WTC11 (cell line): ENCODE measurements around the gene CEP85L. TPM values are rescaled to one million over a fixed set of nuclear protein-coding genes. Genes with fewer than 3 reads are reported as not detected.

Experiments used
- ATAC-seq: fragments of 200-7000 bp; cut with Tn5 transposase; 2 replicates; pipeline ENCODE4 v1.10.0; 2021; ENCODE audit warnings: mild to moderate bottlenecking, moderate library complexity
- CTCF ChIA-PET: fragments of 300-600 bp; sonication (Branson Sonifier 250); formaldehyde crosslinking; loops from one replicate; lab custom pipeline; 2021; ENCODE audit warnings: antibody characterized with exemption; lab: Charles Lee
- POLR2A ChIA-PET: fragments of 350-600 bp; sonication (Branson Sonifier 250); formaldehyde crosslinking; loops from one replicate; lab custom pipeline; 2021; ENCODE audit warnings: antibody characterized with exemption; lab: Charles Lee
- DNase-seq: peaks from one replicate; pipeline ENCODE4 v3.0.0; 2021; ENCODE audit warnings: low spot score
- H3K27ac Mint-ChIP-seq: 2 replicates; pipeline ENCODE4 v1.8.0; 2021; ENCODE audit warnings: mixed read lengths
- H3K27me3 Mint-ChIP-seq: 2 replicates; pipeline ENCODE4 v1.8.0; 2021; ENCODE audit warnings: low read depth, mild to moderate bottlenecking, moderate library complexity, mixed read lengths
- H3K36me3 Mint-ChIP-seq: 2 replicates; pipeline ENCODE4 v1.8.0; 2021; ENCODE audit warnings: mixed read lengths
- H3K4me1 Mint-ChIP-seq: 2 replicates; pipeline ENCODE4 v1.8.0; 2022; ENCODE audit warnings: mixed read lengths
- H3K4me3 Mint-ChIP-seq: 2 replicates; pipeline ENCODE4 v1.8.0; 2021; ENCODE audit warnings: mild to moderate bottlenecking, moderate library complexity, mixed read lengths
- H3K9me3 Mint-ChIP-seq: 2 replicates; pipeline ENCODE4 v1.8.0; 2021; ENCODE audit warnings: mixed read lengths
- AR ChIP-seq: fragments of 250-450 bp; sonication (Bioruptor Pico); IDR thresholded peaks from 2 replicates; pipeline ENCODE4 v1.9.0; 2021; ENCODE audit warnings: mild to moderate bottlenecking
- ARID4B ChIP-seq: sonication (generic); formaldehyde crosslinking; IDR thresholded peaks from 2 replicates; pipeline ENCODE4 v1.8.0; 2023; ENCODE audit warnings: missing genetic modification reagents, mild to moderate bottlenecking, borderline replicate concordance
- ATF1 ChIP-seq: sonication (generic); formaldehyde crosslinking; IDR thresholded peaks from 2 replicates; pipeline ENCODE4 v1.8.1; 2023; ENCODE audit warnings: mild to moderate bottlenecking, moderate library complexity, missing genetic modification reagents
- CBFB ChIP-seq: sonication (generic); formaldehyde crosslinking; IDR thresholded peaks from 2 replicates; pipeline ENCODE4 v1.8.1; 2022; ENCODE audit warnings: mild to moderate bottlenecking, low read depth, missing genetic modification reagents
- CREB1 ChIP-seq: sonication (generic); formaldehyde crosslinking; IDR thresholded peaks from 2 replicates; pipeline ENCODE4 v1.8.0; 2023; ENCODE audit warnings: mild to moderate bottlenecking, missing genetic modification reagents
- E2F1 ChIP-seq: sonication (generic); formaldehyde crosslinking; IDR thresholded peaks from 2 replicates; pipeline ENCODE4 v1.8.0; 2022; ENCODE audit warnings: mild to moderate bottlenecking, missing genetic modification reagents
- E2F5 ChIP-seq: sonication (generic); formaldehyde crosslinking; IDR thresholded peaks from 2 replicates; pipeline ENCODE4 v1.8.1; 2022; ENCODE audit warnings: mild to moderate bottlenecking, moderate library complexity, missing genetic modification reagents
- FOXJ3 ChIP-seq: sonication (generic); formaldehyde crosslinking; IDR thresholded peaks from 2 replicates; pipeline ENCODE4 v1.9.0; 2021; ENCODE audit warnings: missing genetic modification reagents, mild to moderate bottlenecking, borderline replicate concordance
- FOXP1 ChIP-seq: sonication (generic); formaldehyde crosslinking; IDR thresholded peaks from 2 replicates; pipeline ENCODE4 v1.8.0; 2022; ENCODE audit warnings: missing genetic modification reagents, mild to moderate bottlenecking, moderate library complexity, borderline replicate concordance
- GABPB1 ChIP-seq: sonication (generic); formaldehyde crosslinking; IDR thresholded peaks from 2 replicates; pipeline ENCODE4 v1.8.1; 2023; ENCODE audit warnings: mild to moderate bottlenecking, missing genetic modification reagents
- JUN ChIP-seq: sonication (generic); formaldehyde crosslinking; IDR thresholded peaks from 2 replicates; pipeline ENCODE4 v1.8.0; 2023; ENCODE audit warnings: mild to moderate bottlenecking, missing genetic modification reagents
- MLX ChIP-seq: sonication (generic); formaldehyde crosslinking; IDR thresholded peaks from 2 replicates; pipeline ENCODE4 v1.8.1; 2023; ENCODE audit warnings: mild to moderate bottlenecking, missing genetic modification reagents, moderate library complexity
- NFYB ChIP-seq: sonication (generic); formaldehyde crosslinking; conservative IDR thresholded peaks from 2 replicates; pipeline ENCODE4 v1.8.0; 2022; ENCODE audit warnings: low read depth, missing genetic modification reagents
- SMAD3 ChIP-seq: sonication (generic); formaldehyde crosslinking; IDR thresholded peaks from 2 replicates; pipeline ENCODE4 v1.8.0; 2022; ENCODE audit warnings: missing genetic modification reagents, mild to moderate bottlenecking, borderline replicate concordance
- TP53 ChIP-seq: sonication (generic); formaldehyde crosslinking; IDR thresholded peaks from 2 replicates; pipeline ENCODE4 v1.8.1; 2023; ENCODE audit warnings: mild to moderate bottlenecking, missing genetic modification reagents
- ZNF263 ChIP-seq: sonication (generic); formaldehyde crosslinking; IDR thresholded peaks from 2 replicates; pipeline ENCODE4 v1.8.1; 2022; ENCODE audit warnings: low read depth, mild to moderate bottlenecking, moderate library complexity, missing genetic modification reagents
- ZNF532 ChIP-seq: fragments of 250-450 bp; sonication (Bioruptor Pico); IDR thresholded peaks from 2 replicates; pipeline ENCODE4 v1.9.0; 2021; ENCODE audit warnings: mild to moderate bottlenecking, borderline replicate concordance
- ZSCAN18 ChIP-seq: fragments of 250-450 bp; sonication (Bioruptor Pico); IDR thresholded peaks from 2 replicates; pipeline ENCODE4 v2.1.2; 2022; ENCODE audit warnings: mild to moderate bottlenecking, moderate library complexity
- total RNA-seq: library from RNA; stranded (reverse); gene quantifications from 3 replicates; pipeline ENCODE4 v1.2.3, GENCODE V29; 2021

CEP85L gene
- total RNA-seq, 1 experiment from 2014 or later = 32.5 TPM

- H3K27ac Mint-ChIP-seq = no peak overlapping the region
- H3K9me3 Mint-ChIP-seq = peaks cover 2% of the 10 kb centered on the region; the same call in 1 of the 2 replicates
- no peaks in the 10 kb centered on the region for H3K27me3 Mint-ChIP-seq
- DNase-seq = no peak
- ChIA-PET CTCF (no interaction called here), POLR2A (no interaction called here)
- no peak for ATAC-seq
- no peak overlapping the region for H3K4me3 Mint-ChIP-seq
- H3K4me1 Mint-ChIP-seq = no peaks in the 10 kb centered on the region
- TF ChIP-seq E2F5 (CRISPR knock-in tag) = no peak
- no peak for TF ChIP-seq ZNF263
- TF ChIP-seq GABPB1 (CRISPR knock-in tag) = no peak
- TF ChIP-seq ZNF532 (CRISPR knock-in tag) = no peak
- TF ChIP-seq MLX (CRISPR knock-in tag) = no peak
- no peak for TF ChIP-seq FOXJ3
- TF ChIP-seq SMAD3 (CRISPR knock-in tag) = no peak
- no peak for TF ChIP-seq ZSCAN18 (CRISPR knock-in tag)
- no peak for TF ChIP-seq TP53 (CRISPR knock-in tag)
- no peak for TF ChIP-seq AR (CRISPR knock-in tag)
- no peak for TF ChIP-seq CREB1
- no peak for TF ChIP-seq FOXP1 (CRISPR knock-in tag)
- TF ChIP-seq CBFB = no peak
- TF ChIP-seq ARID4B (CRISPR knock-in tag) = no peak
- TF ChIP-seq ATF1 (CRISPR knock-in tag) = no peak
- TF ChIP-seq JUN = no peak
- no peak for TF ChIP-seq NFYB (CRISPR knock-in tag)
- TF ChIP-seq E2F1 (CRISPR knock-in tag) = no peak
- no peaks in the 10 kb centered on the region for H3K36me3 Mint-ChIP-seq
Observed at GRCh38 chr6:118536478-118536877, 114.9 kb downstream of the CEP85L start.
